Islet precursor cell (in vitro differentiated cells): Measurements from ENCODE around the gene PFDN5.

ENCODE experiments used
- DNase-seq: peaks from one replicate; pipeline ENCODE4 v3.0.0-alpha.2; 2018

The PFDN5 gene

DNA sequence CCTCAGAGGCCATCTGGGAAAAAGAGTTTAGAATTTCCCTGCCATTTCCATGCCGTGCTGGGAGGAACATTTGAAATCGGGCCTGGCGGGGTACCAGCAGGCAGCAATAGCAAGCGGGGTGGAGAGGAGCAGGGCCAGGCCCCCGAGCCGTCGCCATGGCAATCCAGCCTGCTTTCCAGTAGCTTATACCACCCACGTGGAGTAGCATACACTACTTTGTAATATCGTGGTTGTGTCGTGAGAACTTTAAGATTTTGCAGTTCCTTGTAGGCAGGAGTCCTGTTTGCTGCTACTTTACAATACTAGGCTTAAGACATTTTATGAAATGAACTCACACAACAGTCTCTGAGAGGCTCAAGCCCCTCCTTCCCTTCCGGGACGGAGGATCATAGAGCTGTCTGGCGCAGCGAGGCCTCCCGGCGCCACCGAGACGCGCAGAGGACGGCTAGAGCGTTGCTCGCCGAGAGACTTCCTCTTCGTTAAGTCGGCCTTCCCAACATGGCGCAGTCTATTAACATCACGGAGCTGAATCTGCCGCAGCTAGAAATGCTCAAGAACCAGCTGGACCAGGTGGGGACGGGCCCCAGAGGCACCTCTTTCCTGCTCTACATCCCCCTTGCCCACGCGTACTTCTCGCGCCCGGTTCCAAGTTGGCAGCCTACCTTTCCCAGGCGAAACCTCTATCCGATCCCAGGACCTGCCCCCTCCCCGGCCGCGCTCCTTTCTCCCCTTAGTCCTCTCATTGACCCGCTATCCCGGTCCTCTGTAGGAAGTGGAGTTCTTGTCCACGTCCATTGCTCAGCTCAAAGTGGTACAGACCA, at the start of gene PFDN5:
Gene PFDN5, plus strand, starts transcription at position 473 of the 821 bp plus-strand sequence. Its CDS starts 26 bp downstream, at position 499.
- DNase-seq, result peak; percentile 97

DNA sequence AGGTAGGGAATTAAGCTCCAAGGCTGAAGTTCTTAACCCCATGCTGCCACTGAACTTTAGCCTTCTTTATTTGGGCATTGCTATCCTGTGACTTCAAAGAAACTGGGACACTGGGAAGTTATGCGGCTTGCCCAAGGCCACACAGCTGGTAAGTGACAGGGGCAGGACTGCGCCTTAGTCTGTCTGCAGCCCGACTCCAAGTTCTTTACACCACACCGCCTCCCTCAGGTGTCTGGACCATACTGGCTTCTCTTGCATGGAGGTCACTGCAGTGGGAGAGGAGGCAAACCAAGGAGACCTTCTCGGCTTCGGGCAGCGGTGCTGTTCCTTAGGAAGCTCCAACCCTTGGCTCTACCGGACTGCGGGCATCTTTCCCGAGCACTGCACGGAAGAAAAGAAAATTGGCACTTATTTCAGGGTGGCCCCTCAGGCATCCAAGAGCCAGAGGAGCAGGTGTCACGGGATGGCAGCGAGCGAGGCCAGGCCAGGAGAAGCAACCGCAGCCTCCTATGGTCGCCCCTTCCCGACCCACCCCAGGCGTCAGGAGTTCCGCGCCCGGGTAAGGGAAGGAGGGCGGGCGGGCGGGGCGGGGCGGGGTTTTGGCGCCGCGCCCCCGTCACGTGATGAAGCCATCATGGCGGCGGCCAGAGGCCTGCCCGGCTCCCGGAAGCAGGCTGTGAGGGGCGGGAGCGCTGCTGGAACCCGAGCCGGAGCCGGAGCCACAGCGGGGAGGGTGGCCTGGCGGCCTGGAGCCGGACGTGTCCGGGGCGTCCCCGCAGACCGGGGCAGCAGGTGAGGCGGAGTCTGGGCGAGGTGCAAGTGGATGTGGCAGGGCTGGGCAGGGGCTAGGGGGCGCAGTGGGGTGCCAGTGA, 43.6 kb upstream of the PFDN5 start:
- DNase-seq, result peak; percentile 96

DNA sequence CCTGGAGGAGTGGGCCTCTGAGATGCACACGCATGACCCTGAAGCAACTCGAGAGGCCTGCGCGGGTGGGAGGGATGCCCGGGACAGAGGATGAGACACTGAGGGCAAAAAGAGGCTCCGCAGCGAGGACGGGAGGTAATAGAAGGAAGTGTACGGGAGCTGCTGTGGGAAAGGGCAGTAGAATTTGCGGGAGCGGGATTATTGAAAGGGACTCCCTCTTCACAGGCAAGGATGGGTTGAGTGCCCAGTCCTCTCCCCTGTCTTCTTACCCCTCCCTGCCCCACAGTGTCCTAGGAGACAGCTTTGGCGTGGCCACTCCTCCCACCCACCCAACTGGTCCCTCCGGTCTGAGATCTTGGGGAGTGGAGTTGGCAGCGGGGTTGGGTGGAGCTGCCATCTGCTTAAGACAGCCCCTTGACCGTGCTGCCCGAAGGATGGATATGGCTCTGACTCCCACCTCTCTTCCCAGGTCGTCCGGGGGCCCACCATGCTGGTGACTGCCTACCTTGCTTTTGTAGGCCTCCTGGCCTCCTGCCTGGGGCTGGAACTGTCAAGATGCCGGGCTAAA, 42.9 kb upstream of the PFDN5 start:
- peak; percentile 70 for DNase-seq

DNA sequence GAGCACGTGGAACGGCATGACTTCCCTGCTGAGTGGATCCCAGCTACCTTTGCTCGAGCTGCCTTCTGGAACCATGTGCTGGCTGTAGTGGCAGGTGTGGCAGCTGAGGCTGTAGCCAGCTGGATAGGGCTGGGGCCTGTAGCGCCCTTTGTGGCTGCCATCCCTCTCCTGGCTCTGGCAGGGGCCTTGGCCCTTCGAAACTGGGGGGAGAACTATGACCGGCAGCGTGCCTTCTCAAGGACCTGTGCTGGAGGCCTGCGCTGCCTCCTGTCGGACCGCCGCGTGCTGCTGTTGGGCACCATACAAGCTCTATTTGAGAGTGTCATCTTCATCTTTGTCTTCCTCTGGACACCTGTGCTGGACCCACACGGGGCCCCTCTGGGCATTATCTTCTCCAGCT, 42.0 kb upstream of the PFDN5 start:
- no peak for DNase-seq

DNA sequence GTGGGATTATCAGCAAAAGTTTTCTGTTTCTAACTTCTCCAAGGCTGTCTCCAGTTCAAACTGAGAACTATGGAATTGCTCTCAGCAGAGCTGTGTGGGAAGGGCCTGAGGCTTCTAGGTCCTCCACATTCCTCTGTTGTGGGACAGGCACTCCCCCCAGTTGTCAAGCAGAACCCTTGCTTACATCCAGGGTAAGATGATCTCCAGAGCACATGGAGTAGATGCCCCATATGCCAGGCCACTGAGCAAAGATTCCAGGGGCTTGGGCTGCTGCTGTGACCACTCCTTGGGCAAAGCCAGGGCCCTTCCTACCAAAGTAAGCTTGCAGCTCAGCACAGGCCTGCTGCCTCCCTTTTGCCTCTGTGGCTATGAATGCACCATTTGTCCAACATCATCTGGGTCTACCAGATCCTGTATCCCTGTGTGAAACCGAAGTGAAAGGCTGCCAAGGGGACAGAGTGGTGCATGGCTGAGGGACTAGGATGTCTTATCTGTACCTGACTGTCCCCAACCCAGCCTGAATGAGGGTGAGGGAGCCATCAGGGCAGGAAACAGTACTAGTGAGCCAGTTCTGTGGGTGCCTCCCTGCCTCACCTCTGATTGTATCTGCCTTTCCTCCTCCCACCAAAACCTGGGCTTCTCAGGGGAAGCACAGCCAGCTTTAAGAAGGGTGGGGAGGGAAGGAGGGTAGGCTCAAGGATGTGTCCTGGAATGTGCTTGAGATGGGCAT, 40.4 kb upstream of the PFDN5 start:
- DNase-seq, result peak; percentile 49

DNA sequence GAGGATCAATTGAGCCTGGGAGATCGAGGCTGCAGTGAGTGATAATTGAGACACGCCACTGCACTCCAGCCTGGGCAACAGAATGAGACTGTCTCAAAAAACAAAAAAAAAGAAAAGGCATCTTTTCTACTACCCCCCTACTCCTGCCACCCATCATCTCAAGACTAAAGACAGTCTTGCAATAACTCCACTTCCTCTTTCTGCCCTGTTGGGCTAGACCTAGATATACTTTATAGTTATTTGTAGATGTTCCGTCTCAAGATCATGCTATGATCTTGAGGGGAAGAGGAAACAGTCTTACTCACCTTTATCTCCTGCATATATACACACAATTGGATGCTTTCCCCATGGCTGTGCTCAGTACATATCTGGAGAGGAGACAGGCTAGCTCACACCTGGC, 39.3 kb upstream of the PFDN5 start:
- no peak for DNase-seq

DNA sequence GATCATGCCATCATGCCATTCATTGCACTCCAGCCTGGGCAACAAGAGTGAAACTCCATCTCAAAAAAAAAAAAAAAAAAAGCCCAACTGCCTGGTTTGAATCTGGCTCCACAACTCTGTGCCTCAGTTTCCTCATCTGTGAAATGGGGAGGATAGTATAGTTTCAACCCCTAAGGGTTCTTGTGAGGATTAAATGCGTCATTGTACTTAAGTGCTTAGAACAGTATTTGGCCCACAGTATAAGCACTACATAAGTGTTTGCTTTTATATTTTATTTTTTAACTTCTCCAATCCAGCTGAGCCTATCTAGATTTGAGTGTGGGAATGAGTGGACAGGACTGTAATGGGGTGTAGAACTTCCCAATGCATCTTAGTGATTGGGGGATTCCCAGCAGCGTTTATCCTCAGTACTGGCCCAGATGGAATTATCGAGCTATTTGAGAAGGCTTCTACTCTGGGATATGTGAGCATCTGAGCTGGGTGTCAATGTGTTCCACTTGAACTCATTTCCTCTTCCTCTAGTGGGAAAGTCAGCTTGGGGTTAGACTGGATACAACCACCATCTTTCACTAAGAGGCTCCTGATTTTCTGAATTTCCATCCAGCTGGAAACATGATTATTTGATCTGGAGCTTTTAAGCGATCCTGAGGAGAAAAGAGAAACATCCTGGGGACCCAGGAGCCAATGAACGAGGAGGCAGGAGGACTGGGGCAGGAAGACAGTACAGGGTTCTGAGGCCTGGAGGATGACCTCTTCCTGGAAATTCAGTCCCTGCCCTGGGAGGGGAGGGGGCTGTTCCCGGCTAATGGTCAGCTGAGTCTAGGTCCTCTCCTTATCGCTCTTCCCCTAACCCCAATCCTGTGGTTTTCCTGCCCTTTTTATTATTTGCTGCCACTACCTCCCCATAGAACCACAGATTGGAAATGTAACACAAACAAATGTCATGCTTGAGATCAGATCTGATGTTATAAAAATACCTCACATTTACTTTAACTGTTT, 36.5 kb upstream of the PFDN5 start:
- DNase-seq, result no peak

DNA sequence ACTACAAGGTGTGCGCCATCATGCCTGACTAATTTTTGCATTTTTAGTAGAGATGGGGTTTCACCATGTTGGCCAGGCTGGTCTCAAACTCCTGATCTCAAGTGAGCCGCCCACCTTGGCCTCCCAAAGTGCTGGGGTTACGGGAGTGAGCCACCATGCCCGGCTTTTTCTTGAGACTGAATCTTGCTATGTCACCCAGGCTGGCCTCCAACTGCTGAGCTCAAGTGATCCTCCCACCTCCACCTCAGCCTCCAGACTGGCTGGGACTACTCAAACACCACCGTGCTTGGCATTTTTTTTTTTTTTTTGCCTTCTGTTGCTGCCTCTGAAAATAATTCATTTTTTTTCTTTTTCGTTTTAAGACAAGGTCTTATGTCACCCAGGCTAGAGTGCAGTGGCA, 35.5 kb upstream of the PFDN5 start:
- DNase-seq, result no peak

DNA sequence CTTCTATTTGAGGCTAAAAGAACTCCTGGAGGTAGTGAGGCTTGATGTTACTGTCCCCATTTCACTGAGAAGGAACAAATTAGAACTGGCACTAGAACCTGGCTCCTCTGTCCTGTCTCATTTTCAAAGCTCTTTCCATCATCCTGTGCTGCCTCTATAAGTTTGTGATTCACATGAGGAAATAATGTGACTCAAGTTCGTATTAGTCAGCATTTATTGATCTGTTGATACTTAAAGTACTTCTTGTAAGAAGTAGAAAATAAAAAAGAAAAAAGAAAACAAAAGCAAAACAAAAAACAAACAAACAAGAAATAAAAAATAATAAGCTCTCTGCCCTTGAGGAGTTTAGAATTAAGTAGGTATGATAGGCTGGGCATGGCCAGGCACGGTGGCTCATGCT, 29.6 kb upstream of the PFDN5 start:
- DNase-seq, result no peak

DNA sequence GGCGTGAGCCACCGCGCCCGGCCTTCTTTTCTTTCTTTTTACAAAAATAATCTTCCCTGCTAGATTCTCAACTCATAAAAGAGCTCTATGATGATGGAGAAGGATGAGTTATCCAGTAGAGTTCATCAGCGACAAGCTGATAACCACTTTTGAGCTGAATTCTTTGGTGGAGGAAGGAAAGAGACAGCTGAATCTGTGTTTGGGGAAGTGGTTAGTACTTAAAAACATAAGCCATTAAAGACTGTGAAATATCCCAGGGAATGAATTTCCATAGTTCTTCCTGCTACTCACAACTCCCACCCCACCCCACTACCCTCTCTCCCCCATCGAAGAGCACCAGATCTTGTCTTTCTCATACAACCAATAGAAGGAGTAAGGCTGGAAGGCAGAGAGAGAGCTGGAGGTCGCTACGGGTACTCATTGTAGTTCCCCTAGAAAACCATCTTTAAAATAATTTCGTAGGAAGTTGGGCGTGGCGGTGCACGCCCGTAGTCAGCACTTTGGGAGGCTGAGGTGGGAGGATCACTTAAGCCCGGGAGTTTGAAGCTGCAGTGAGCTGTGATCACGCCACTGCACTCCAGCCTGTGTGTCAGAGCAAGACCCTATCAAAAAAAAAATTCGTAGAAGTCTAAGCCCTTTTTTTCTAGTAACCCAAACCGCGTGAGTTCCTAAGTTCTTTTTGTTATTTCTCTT, 27.9 kb upstream of the PFDN5 start:
- DNase-seq, result no peak

DNA sequence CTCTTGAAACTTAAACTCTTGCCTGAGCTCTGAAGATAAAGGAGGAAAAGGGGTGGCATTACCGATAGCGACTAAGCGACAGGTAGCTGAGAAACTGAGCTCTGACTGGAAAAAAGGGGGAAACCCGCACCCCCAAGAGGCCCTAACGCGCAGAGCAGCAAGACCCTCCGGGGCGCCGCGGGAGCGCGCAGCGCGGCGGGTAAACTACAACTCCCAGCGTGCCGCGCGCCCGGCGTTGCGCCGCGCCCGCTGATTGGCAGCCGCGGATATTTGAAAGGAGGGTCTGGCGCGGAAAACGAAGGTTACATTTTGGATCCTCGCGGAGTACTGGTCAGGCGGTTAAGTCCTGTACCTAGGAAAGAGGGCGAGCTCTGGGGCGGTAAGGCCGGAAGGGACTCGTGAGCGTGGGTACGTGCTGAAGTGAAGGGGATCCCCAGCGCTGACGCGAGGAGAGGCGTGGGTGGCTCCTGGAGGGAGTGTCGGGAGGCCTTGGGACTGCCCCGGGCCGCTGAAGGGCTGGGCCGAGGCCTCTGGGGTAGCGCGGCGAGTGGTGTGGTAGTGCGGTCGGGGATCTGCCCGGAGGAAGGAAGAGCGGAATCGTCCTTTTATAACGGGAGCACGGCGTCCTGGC, 27.2 kb upstream of the PFDN5 start, which contains the start of gene ESPL1:
Gene ESPL1, plus strand, starts transcription at position 301 of the 631 bp plus-strand sequence. CDS start 468 bp downstream, outside the sequence.
- peak; percentile 86 for DNase-seq

DNA sequence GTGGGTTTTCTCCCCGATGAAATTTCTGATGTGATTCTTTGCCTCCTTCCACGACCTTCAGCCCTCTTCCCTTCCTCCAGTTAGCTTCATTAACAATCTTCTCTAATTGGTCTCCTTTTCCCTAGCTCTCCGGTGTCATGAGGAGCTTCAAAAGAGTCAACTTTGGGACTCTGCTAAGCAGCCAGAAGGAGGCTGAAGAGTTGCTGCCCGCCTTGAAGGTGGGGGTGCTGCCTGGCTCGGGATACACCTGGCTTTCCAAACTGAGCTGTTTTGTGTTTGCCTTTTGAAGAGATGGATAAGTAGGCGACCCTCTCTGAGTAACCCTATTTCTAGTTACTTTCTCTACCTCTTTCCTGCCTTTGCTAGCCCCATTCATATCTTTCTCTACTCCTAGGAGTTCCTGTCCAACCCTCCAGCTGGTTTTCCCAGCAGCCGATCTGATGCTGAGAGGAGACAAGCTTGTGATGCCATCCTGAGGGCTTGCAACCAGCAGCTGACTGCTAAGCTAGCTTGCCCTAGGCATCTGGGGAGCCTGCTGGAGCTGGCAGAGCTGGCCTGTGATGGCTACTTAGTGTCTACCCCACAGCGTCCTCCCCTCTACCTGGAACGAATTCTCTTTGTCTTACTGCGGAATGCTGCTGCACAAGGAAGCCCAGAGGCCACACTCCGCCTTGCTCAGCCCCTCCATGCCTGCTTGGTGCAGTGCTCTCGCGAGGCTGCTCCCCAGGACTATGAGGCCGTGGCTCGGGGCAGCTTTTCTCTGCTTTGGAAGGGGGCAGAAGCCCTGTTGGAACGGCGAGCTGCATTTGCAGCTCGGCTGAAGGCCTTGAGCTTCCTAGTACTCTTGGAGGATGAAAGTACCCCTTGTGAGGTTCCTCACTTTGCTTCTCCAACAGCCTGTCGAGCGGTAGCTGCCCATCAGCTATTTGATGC, 26.4 kb upstream of the PFDN5 start:
- no peak for DNase-seq

DNA sequence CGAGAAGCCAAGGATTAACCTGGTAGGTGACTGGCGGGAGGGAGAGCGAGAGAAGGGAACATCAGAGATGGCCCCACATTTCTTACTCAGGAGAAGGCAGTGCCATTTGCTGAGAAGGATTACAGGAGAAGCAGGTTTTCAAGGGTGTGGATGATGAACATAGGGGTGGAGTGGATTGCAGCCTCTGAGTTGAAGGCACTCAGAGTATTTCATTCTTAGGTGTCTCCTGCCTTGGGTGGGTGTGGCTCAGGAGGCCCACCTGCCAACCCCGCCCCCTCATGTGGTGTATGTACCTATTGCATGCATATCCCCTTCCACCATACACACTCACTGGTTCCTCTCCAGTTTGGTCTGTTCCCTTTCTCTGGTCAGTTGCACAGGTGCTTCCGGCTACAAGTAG, 20.9 kb upstream of the PFDN5 start:
- no peak for DNase-seq

DNA sequence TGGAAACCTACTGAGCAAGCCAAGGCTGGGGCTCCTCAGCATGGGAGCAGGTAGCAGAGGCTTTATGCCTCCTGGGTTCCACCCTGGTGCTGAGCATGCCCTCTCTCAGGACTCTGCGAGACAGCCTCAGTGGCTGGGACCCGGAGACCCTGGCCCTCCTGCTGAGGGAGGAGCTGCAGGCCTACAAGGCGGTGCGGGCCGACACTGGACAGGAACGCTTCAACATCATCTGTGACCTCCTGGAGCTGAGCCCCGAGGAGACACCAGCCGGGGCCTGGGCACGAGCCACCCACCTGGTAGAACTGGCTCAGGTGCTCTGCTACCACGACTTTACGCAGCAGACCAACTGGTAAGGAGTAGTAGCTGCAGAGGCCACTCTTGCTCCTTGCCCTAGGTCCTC, 18.8 kb upstream of the PFDN5 start:
- DNase-seq, result no peak

DNA sequence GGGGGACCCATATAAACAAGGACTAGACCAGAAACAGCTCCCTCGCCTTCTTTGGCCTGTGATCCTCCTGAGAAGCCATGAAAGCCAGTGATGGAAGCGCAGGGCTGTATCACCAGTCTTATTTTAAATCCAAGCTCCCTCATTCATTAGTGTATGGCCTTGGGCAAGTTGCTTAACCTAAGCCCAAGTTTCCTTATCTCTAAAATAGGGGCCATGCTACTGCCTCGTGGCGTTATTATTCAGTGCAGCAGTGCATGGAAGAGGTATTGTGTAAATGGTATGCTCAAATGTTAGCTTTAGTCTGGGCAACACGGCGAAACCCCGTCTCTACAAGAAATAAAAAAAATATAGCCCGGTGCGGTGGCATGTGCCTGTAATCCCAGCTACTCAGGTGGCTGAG, 17.4 kb upstream of the PFDN5 start:
- DNase-seq, result no peak

DNA sequence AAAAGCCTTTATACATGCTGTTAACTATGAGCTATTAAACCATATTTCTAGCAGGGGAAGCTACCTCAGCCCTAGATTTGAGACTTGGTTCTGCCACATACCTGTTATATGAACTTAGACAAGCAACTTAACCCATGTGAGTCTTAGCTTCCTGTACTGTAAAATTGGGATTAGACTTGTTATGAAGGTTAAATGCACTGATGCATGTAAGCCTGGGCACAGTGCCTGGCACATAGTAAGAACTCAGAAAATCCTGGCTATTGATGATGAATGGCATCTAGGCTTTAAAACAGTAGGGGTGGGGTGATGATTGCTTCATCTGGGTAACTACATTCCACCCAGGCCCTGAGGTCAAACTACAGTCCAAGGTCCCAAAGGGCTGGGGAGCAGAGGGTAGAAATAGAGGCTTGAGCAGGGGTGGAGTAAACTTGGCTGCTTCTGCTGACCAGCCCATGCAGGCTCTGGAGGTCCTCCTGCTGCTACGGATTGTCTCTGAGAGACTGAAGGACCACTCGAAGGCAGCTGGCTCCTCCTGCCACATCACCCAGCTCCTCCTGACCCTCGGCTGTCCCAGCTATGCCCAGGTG, 16.0 kb upstream of the PFDN5 start:
- DNase-seq, result no peak

DNA sequence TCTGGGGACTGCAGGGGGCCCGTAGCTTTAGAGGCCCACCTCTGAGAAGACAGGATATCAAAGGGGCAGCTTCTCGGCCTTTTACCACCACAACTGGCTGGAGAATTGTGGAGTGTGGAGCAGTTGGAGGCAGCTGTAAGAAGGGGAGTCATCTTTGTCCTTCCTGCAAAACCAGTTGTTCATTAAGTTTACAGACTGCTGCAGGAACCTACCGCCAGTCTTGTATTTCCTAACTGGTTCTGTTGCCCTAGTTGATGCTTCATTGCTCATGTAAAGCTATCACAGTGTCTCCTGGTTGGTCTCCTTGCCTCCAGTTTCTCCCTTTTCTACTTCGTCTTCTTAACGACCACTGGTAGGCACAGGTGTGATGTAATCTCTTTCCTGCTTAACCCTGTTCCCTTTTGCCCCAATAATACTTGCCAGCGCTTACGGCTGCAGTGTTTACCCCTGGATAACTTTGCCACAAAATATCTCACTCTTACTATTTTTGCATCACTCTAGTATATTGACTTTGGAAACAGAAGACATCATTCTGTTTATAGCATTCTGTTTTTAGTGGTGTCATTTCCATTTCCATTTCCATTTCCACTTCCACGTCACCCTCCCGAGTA, 15.3 kb upstream of the PFDN5 start:
- DNase-seq, result no peak

DNA sequence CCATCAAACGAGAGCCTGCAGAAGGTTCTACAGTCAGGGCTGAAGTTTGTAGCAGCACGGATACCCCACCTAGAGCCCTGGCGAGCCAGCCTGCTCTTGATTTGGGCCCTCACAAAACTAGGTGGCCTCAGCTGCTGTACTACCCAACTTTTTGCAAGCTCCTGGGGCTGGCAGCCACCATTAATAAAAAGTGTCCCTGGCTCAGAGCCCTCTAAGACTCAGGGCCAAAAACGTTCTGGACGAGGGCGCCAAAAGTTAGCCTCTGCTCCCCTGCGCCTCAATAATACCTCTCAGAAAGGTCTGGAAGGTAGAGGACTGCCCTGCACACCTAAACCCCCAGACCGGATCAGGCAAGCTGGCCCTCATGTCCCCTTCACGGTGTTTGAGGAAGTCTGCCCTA, 8.9 kb upstream of the PFDN5 start:
- no peak for DNase-seq
